ENCODE data around the gene DNASE2B.

DNASE2B gene

DNA sequence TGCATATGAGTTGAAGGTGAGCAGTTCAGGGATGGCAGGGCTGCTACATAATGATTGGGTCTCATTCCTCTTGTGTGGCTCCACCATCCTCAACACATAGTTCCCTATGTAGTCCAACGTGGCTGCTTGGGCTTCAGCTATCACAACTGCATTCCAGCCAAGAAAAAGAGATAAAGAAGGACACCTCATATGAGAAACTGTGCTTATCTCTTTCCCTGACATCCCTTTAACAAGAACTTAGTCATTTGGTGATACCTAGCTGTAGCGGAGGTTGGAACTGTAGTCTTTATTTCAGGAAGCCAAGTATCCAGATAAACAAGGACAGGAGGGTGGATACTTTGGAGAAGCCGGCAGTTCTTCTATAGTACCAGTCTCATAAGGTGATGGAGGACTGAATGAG lies 42.7 kb upstream of the DNASE2B start:
- no peak for TF ChIP-seq CTCF (conservative IDR thresholded peaks at IDR 0.05; ENCODE audit: low read depth, low read length)
- no peak overlapping the region for H3K4me3 ChIP-seq (ENCODE audit: low read depth, low read length)
- no peak for DNase-seq (ENCODE audit: low read depth)

DNA sequence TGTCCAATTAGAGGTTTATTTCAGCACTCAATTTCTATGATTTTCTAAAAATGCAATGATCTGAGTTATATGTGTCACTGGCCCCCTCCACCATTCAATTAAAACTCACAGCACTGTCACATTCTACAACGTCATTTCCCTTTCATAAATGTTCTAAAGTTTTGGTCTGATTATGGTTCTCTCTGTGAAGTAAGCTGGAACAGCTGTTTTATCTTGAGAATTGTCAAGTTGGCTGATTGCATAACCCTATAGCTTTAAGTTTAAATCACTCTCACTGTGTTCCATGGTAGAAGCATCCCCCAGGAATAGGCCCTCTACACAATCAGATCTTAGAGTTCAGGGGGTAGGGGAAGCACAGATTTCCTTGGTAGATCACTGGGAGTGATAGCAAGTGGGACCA lies 41.4 kb upstream of the DNASE2B start:
- no peak overlapping the region for H3K4me3 ChIP-seq (ENCODE audit: low read depth, low read length)
- no peak for TF ChIP-seq CTCF (conservative IDR thresholded peaks at IDR 0.05; ENCODE audit: low read depth, low read length)
- no peak for DNase-seq (ENCODE audit: low read depth)

DNA sequence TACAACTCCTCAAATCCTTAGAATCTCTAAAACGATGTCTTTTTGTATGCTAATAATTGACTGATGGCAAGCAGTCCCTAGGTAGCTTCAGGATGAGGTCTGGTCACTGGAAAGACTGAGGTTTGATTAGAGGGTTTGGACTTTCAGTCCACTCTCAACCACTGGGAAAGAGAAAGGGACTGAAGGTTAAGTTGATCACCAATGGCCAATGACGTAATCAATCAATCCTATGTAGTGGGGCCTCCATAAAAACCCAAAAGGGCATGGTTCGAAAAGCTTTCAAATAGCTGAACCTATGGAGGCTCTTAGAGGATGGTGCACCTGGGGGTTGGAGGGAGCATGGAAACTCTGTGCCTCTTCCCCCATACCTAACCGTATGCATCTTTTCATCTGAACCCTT lies 39.6 kb upstream of the DNASE2B start:
- no peak for TF ChIP-seq CTCF (conservative IDR thresholded peaks at IDR 0.05; ENCODE audit: low read depth, low read length)
- H3K4me3 ChIP-seq (ENCODE audit: low read depth, low read length), result no peak overlapping the region
- DNase-seq (ENCODE audit: low read depth), result no peak

GRCh38 chr1:84360316-84360715 lies 38.0 kb upstream of the DNASE2B start:
- DNase-seq (ENCODE audit: low read depth), result no peak
- TF ChIP-seq CTCF (conservative IDR thresholded peaks at IDR 0.05; ENCODE audit: low read depth, low read length), result no peak
- H3K4me3 ChIP-seq (ENCODE audit: low read depth, low read length), result no peak overlapping the region

- no peak overlapping the region for H3K4me3 ChIP-seq (ENCODE audit: low read depth, low read length)
- TF ChIP-seq CTCF (conservative IDR thresholded peaks at IDR 0.05; ENCODE audit: low read depth, low read length), result no peak
- no peak for DNase-seq (ENCODE audit: low read depth)
Observed at GRCh38 chr1:84361796-84362195, 36.5 kb upstream of the DNASE2B start.

DNA sequence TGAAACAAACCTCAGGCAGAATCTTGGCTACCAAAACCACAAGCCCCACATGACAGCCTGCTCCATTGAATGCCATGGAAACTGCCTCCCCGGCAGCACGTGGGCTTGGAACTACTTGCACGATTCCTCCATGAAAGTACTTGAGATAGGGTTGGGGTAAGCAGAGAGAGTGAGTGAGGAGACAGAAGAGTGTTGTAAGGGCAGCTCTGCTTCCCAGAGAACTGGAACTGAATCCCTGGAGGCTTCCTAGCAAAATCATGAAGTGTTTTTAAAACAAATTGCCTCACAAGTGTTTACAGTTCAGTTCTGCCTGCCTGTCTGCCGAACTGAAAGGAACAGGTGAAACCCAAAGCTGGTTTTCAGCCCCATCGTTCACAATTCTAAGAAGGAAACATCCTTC lies 35.3 kb upstream of the DNASE2B start:
- H3K4me3 ChIP-seq (ENCODE audit: low read depth, low read length), result no peak overlapping the region
- no peak for TF ChIP-seq CTCF (conservative IDR thresholded peaks at IDR 0.05; ENCODE audit: low read depth, low read length)
- DNase-seq (ENCODE audit: low read depth), result no peak

- DNase-seq (ENCODE audit: low read depth), result no peak
- TF ChIP-seq CTCF (conservative IDR thresholded peaks at IDR 0.05; ENCODE audit: low read depth, low read length), result no peak
- no peak overlapping the region for H3K4me3 ChIP-seq (ENCODE audit: low read depth, low read length)
Observed at GRCh38 chr1:84363622-84364021, 34.7 kb upstream of the DNASE2B start.
